Suprapubic skin (tissue), 4 donors: Measurements from ENCODE around the gene TRHDE. TPM values are rescaled to one million over a fixed set of nuclear protein-coding genes. Genes with fewer than 3 reads are reported as not detected.

Source experiments
- DNase-seq, 2 donors: peaks; one replicate each; pipeline ENCODE4 v3.0.0-alpha.2; 2019; ENCODE audit warnings: low spot score in 2 of 2
- H3K27ac ChIP-seq: fragments of 200-600 bp; sonication (generic); one replicate; pipeline ENCODE4 v1.5.1; 2019
- H3K27me3 ChIP-seq: fragments of 200-600 bp; sonication (generic); one replicate; pipeline ENCODE4 v1.5.1; 2019
- H3K36me3 ChIP-seq: fragments of 200-600 bp; sonication (generic); one replicate; pipeline ENCODE4 v1.5.1; 2019
- H3K4me1 ChIP-seq: fragments of 200-600 bp; sonication (generic); one replicate; pipeline ENCODE4 v1.5.1; 2019
- H3K4me3 ChIP-seq: fragments of 200-600 bp; sonication (generic); one replicate; pipeline ENCODE4 v1.5.1; 2019; ENCODE audit warnings: mild to moderate bottlenecking
- H3K9me3 ChIP-seq: fragments of 200-600 bp; sonication (generic); one replicate; pipeline ENCODE4 v1.5.1; 2019
- EP300 ChIP-seq: sonication (generic); formaldehyde crosslinking; IDR thresholded peaks from one replicate; pipeline ENCODE4 v1.6.1; 2017; ENCODE audit warnings: antibody characterized with exemption
- POLR2A ChIP-seq, 2 donors: fragments of 450-650 bp; IDR thresholded peaks; one replicate each; pipeline ENCODE4 v1.6.1; 2017; ENCODE audit warnings: antibody characterized with exemption in 2 of 2, mild to moderate bottlenecking in 2 of 2, moderate library complexity in 2 of 2
- POLR2AphosphoS5 ChIP-seq, 3 donors: sonication (generic); formaldehyde crosslinking; IDR thresholded peaks; one replicate each; pipeline ENCODE4 v1.6.1; 2017; ENCODE audit warnings: antibody characterized with exemption in 3 of 3
- WGBS: methylation state at CpG from one replicate; pipeline ENCODE4 v1.1.5; 2018; 5-methylcytosine and 5-hydroxymethylcytosine counted together
- total RNA-seq, 4 donors: library from RNA; depleted of rRNA; stranded (reverse); fragments of >200 nt; gene quantifications; one replicate each; pipeline ENCODE4 v1.1.0, GENCODE V29; 2016
- TF ChIP-seq, protein P1 (sequence below), 2 donors: fragments of 200-600 bp in 1 of 2; fragments of 450-650 bp in 1 of 2; sonication (generic) in 1 of 2; IDR thresholded peaks; one replicate each; pipeline ENCODE4 v1.5.1; 2016 to 2019; ENCODE audit warnings: antibody characterized with exemption in 2 of 2, mild to moderate bottlenecking in 1 of 2, moderate library complexity in 1 of 2

Gene TRHDE
- total RNA-seq, 4 donors from 2014 or later: 0.49 to 1.2 (median 0.98) TPM

DNA sequence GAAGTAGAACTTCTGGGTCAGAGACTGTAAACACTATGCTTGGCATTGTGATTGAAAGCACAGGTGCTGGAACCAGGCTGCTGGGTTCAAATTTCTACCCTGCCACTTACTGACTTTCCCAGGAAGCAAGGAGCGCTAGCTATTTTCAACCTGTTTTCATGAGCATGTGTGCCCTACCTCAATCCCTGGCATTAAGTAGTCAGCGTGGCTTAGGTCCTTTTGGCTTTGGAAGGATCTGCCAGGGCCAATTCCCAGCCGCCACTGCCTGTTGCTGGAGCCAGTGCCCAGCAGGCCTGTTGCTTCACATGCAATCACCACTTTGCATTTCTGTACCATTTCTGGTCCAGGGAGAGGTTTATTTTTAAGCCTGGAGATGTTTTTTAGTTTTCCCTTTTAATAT is 196.3 kb downstream of the TRHDE start:
- Histone ChIP-seq H3K36me3 (no peaks in the 10 kb centered on the region), H3K27ac (no peak overlapping the region), H3K4me3 (no peak overlapping the region), H3K4me1 (no peaks in the 10 kb centered on the region), H3K27me3 (no peaks in the 10 kb centered on the region), H3K9me3 (no peaks in the 10 kb centered on the region)
- TF ChIP-seq POLR2AphosphoS5 (IDR thresholded peaks at IDR 0.05) (no peak), POLR2A (IDR thresholded peaks at IDR 0.05) (no peak), EP300 (no peak)
- TF ChIP-seq, protein P1, sequence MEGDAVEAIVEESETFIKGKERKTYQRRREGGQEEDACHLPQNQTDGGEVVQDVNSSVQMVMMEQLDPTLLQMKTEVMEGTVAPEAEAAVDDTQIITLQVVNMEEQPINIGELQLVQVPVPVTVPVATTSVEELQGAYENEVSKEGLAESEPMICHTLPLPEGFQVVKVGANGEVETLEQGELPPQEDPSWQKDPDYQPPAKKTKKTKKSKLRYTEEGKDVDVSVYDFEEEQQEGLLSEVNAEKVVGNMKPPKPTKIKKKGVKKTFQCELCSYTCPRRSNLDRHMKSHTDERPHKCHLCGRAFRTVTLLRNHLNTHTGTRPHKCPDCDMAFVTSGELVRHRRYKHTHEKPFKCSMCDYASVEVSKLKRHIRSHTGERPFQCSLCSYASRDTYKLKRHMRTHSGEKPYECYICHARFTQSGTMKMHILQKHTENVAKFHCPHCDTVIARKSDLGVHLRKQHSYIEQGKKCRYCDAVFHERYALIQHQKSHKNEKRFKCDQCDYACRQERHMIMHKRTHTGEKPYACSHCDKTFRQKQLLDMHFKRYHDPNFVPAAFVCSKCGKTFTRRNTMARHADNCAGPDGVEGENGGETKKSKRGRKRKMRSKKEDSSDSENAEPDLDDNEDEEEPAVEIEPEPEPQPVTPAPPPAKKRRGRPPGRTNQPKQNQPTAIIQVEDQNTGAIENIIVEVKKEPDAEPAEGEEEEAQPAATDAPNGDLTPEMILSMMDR (IDR thresholded peaks at IDR 0.05): no peak
- WGBS: 89% methylated on average over 3 of the region's 3 CpGs
- DNase-seq: no peak

DNA sequence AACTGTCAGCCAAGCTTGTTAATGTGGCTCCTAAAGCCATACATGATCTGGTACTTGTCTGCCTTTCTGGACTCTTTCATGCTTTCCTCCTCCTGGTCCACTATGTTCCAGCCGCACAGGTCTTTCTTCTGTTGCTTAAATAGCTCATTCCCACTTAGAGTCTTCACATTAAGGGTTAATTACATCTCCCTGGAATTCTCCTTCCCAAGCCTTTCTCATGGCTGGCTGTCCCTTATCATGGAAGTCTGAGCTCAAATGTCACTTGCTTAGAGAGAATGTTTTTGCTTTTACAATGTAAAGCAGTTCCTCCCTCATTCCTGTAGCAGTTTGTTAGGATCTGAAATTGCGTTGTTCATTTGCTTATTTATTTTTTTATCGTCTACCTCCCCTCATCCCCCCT is 199.6 kb downstream of the TRHDE start:
- no peak overlapping the region for H3K27ac ChIP-seq
- H3K4me1 ChIP-seq: no peaks in the 10 kb centered on the region
- TF ChIP-seq POLR2A (IDR thresholded peaks at IDR 0.05): no peak
- no peak for TF ChIP-seq POLR2AphosphoS5 (IDR thresholded peaks at IDR 0.05)
- TF ChIP-seq, protein P1 (IDR thresholded peaks at IDR 0.05): no peak
- no peak for TF ChIP-seq EP300
- H3K36me3 ChIP-seq: no peaks in the 10 kb centered on the region
- no peaks in the 10 kb centered on the region for H3K27me3 ChIP-seq
- H3K4me3 ChIP-seq: no peak overlapping the region
- H3K9me3 ChIP-seq: no peaks in the 10 kb centered on the region
- no peak for DNase-seq
- WGBS: 57% methylated on average over 3 of the region's 3 CpGs

DNA sequence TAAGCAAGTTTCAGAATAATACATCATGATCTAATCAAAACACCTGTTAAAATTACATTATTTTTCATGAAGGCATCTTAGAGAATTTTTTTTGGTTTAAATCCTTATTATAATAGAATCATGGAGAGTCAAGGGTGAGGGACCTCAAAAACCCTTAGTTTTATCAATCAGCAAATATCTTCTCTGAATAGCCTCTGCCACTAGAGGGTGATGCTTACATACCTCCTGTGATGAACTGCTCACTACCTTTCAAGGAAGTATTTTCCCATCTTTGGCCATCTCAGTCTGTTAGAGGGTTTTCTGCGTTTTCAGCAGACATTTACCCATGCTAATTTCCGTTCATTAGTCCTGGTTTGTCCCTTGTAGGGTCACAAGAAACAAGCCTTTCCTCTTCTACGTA is 200.2 kb downstream of the TRHDE start:
- no peaks in the 10 kb centered on the region for H3K27me3 ChIP-seq
- no peaks in the 10 kb centered on the region for H3K36me3 ChIP-seq
- no peak overlapping the region for H3K27ac ChIP-seq
- no peaks in the 10 kb centered on the region for H3K9me3 ChIP-seq
- DNase-seq: no peak
- no peaks in the 10 kb centered on the region for H3K4me1 ChIP-seq
- no peak overlapping the region for H3K4me3 ChIP-seq
- 92% methylated on average over 3 of the region's 3 CpGs for WGBS
- no peak for TF ChIP-seq POLR2AphosphoS5 (IDR thresholded peaks at IDR 0.05)
- TF ChIP-seq, protein P1 (IDR thresholded peaks at IDR 0.05): no peak
- no peak for TF ChIP-seq EP300
- no peak for TF ChIP-seq POLR2A (IDR thresholded peaks at IDR 0.05)

DNA sequence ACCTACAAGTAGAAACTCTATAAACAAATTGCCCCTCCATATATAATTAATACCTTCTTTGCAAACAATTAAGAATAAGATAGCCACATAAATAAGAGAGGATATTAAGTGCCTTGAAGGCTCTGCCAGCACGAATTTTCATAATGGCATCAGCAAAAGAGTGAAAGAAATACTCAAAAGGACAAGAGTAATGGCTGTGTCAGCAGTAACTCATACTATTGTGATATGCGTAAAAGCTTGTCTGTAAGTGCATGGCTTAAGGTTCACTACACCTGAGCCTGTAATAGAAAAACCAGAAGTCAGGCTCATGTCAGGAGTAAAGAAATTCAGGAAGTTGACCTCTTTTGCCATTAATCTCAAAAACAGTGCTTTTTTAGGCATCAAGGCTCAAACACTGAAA is 204.1 kb downstream of the TRHDE start:
- no peak overlapping the region for H3K27ac ChIP-seq
- no peak for DNase-seq
- TF ChIP-seq, protein P1 (IDR thresholded peaks at IDR 0.05): no peak
- TF ChIP-seq POLR2A (IDR thresholded peaks at IDR 0.05): no peak
- no peak for TF ChIP-seq EP300
- TF ChIP-seq POLR2AphosphoS5 (IDR thresholded peaks at IDR 0.05): no peak
- H3K4me3 ChIP-seq: no peak overlapping the region
- WGBS: 73% methylated on average over 2 of the region's 2 CpGs
- H3K27me3 ChIP-seq: no peaks in the 10 kb centered on the region
- H3K4me1 ChIP-seq: no peaks in the 10 kb centered on the region
- no peaks in the 10 kb centered on the region for H3K9me3 ChIP-seq
- no peaks in the 10 kb centered on the region for H3K36me3 ChIP-seq

DNA sequence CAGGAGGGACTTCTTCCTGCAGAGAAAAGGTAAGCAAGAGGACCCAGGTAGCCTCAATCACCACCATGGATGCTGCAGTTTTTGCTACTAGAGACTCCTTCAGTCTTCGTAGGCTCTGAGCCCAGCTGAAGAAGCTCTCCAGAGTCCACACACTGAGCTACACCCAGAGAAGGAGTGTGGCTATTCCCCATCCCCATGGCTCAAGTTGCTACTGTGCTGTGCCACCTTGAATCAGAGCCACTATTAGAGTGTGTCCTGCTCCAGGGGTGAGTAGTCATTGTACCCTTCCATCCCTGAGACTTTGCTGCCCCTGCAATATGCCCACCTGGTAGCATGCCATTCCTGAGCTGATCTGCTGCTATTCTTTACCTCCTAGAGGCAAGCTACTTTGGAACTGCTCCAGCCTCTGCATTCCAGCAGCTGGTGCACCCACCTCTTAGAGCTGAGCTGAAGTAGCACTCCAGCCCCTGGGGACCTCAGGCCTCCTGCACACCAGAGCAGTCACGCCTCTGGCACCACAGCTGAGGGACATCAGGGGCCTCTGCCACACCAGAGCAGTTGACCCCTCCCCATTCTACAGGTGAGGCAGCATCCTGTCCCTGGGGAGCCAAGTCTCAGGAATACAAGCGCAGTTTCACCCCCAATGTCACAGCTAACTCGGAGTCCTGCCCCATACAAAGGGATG is 213.0 kb downstream of the TRHDE start:
- H3K9me3 ChIP-seq: no peaks in the 10 kb centered on the region
- TF ChIP-seq POLR2AphosphoS5 (IDR thresholded peaks at IDR 0.05) (no peak), POLR2A (IDR thresholded peaks at IDR 0.05) (no peak)
- TF ChIP-seq, protein P1 (IDR thresholded peaks at IDR 0.05): no peak
- no peak overlapping the region for H3K4me3 ChIP-seq
- H3K27me3 ChIP-seq: no peaks in the 10 kb centered on the region
- 60% methylated on average over 2 of the region's 4 CpGs for WGBS
- H3K27ac ChIP-seq: no peak overlapping the region
- H3K4me1 ChIP-seq: no peaks in the 10 kb centered on the region
- no peaks in the 10 kb centered on the region for H3K36me3 ChIP-seq
- DNase-seq: no peak
